ENCODE measurements around the gene SUCLG2.

GRCh38 chr3:67534594-67534993 lies 119.8 kb downstream of the SUCLG2 start:
- TF ChIP-seq, protein P1, sequence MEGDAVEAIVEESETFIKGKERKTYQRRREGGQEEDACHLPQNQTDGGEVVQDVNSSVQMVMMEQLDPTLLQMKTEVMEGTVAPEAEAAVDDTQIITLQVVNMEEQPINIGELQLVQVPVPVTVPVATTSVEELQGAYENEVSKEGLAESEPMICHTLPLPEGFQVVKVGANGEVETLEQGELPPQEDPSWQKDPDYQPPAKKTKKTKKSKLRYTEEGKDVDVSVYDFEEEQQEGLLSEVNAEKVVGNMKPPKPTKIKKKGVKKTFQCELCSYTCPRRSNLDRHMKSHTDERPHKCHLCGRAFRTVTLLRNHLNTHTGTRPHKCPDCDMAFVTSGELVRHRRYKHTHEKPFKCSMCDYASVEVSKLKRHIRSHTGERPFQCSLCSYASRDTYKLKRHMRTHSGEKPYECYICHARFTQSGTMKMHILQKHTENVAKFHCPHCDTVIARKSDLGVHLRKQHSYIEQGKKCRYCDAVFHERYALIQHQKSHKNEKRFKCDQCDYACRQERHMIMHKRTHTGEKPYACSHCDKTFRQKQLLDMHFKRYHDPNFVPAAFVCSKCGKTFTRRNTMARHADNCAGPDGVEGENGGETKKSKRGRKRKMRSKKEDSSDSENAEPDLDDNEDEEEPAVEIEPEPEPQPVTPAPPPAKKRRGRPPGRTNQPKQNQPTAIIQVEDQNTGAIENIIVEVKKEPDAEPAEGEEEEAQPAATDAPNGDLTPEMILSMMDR (IDR thresholded peaks at IDR 0.05) = no peak
- no peak for TF ChIP-seq POLR2A (IDR thresholded peaks at IDR 0.05)
